ENCODE data around the gene EEF1AKMT1.
"Not testable (repeated sequence)": the region's sequence is repeated elsewhere in the genome, so short reads cannot be mapped to it uniquely, and the experiment has no call there.

EEF1AKMT1 gene

DNA sequence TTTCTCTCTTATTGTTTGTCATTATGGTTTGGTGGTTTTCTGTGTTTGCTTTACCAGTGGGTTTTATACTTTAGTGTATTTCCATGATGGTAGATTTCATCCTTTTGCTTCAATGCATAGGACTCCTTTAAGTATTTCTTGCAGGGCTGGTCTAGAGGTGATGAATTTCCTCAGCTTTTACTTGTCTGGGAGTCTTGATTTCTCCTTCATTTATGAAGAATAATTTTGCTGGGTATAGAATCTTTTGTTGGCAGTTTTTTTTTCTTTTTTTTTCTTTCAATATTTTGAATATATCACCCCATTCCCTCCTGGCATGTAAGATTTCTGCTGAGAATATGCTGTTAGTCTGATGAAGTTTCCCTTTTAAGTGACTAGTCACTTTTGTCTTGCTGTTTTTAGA is 19.8 kb downstream of the EEF1AKMT1 start:
- no peaks in the 10 kb centered on the region for H3K4me1 ChIP-seq (ENCODE audit: control insufficient read depth, insufficient read depth, low read length)
- no peak overlapping the region for H3K27ac ChIP-seq (ENCODE audit: insufficient read depth, low read depth, low read length, poor library complexity, severe bottlenecking)
- peaks cover 6% of the 10 kb centered on the region for H3K9me3 ChIP-seq (ENCODE audit: control insufficient read depth, low read length)
- H3K36me3 ChIP-seq (ENCODE audit: control insufficient read depth, insufficient read depth, low read length), result peaks cover 4% of the 10 kb centered on the region
- H3K4me3 ChIP-seq (ENCODE audit: insufficient read depth, low read depth, low read length), result no peak overlapping the region
- H3K27me3 ChIP-seq (ENCODE audit: control insufficient read depth, insufficient read depth, low read length, poor library complexity, severe bottlenecking), result no peaks in the 10 kb centered on the region

DNA sequence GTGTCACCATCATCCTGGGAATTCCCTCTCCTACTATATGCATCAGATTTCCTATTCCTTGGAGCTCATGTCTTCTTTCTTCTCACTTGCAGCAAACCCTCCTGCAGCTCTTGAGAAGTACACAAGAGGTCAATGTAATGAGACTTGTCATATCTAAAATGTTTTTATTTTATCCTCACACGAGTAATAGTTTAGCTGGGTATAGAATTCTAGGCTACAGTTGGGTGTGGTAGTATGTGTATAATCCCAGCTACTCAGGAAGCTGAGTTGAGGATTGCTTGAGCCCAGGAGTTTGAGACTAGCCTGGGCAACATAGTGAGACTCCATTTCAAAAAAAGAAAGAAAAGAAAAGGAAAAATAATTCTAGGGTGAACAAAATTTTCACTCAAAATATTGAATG is 24.4 kb downstream of the EEF1AKMT1 start:
- no peak overlapping the region for H3K4me3 ChIP-seq (ENCODE audit: insufficient read depth, low read depth, low read length)
- 89 to 100% methylated on average over 1 of the region's 1 CpG for WGBS, 2 experiments
- peaks cover 4% of the 10 kb centered on the region for H3K9me3 ChIP-seq (ENCODE audit: control insufficient read depth, low read length)
- no peaks in the 10 kb centered on the region for H3K27me3 ChIP-seq (ENCODE audit: control insufficient read depth, insufficient read depth, low read length, poor library complexity, severe bottlenecking)
- peaks cover 4% of the 10 kb centered on the region for H3K36me3 ChIP-seq (ENCODE audit: control insufficient read depth, insufficient read depth, low read length)
- H3K4me1 ChIP-seq (ENCODE audit: control insufficient read depth, insufficient read depth, low read length), result no peaks in the 10 kb centered on the region
- no peak overlapping the region for H3K27ac ChIP-seq (ENCODE audit: insufficient read depth, low read depth, low read length, poor library complexity, severe bottlenecking)

- H3K4me1 ChIP-seq (ENCODE audit: control insufficient read depth, insufficient read depth, low read length); H3K4me3 ChIP-seq (ENCODE audit: insufficient read depth, low read depth, low read length); H3K9me3 ChIP-seq (ENCODE audit: control insufficient read depth, low read length); H3K27me3 ChIP-seq (ENCODE audit: control insufficient read depth, insufficient read depth, low read length, poor library complexity, severe bottlenecking); H3K36me3 ChIP-seq (ENCODE audit: control insufficient read depth, insufficient read depth, low read length); H3K27ac ChIP-seq (ENCODE audit: insufficient read depth, low read depth, low read length, poor library complexity, severe bottlenecking): not testable (repeated sequence)
- WGBS, 2 experiments, result 83 to 96% methylated on average over 4 of the region's 4 CpGs
Measured at GRCh38 chr13:20743830-20744404, 29.8 kb downstream of the EEF1AKMT1 start.

DNA sequence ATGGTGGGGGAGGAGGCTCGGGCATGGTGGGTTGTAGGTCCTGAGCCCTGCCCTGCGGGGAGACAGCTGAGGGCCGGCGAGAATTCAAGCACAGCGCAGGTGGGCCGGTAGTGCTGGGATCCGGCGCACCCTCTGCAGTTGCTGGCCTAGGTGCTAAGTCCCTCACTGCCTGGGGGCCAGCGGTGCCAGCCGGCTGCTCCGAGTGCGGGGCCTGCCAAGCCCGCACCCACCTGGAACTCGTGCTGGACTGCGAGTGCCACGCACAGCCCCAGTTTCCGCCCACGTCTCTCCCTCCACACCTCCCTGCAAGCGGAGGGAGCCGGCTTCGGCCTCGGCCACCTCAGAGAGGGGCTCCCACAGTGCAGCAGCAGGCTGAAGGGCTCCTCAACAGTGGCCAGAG is 33.7 kb downstream of the EEF1AKMT1 start:
- H3K36me3 ChIP-seq (ENCODE audit: control insufficient read depth, insufficient read depth, low read length), result no peaks in the 10 kb centered on the region
- no peak overlapping the region for H3K27ac ChIP-seq (ENCODE audit: insufficient read depth, low read depth, low read length, poor library complexity, severe bottlenecking)
- no peaks in the 10 kb centered on the region for H3K4me1 ChIP-seq (ENCODE audit: control insufficient read depth, insufficient read depth, low read length)
- no peak overlapping the region for H3K4me3 ChIP-seq (ENCODE audit: insufficient read depth, low read depth, low read length)
- WGBS, 2 experiments, result 96% methylated on average over 22 of the region's 22 CpGs
- no peaks in the 10 kb centered on the region for H3K9me3 ChIP-seq (ENCODE audit: control insufficient read depth, low read length)
- no peaks in the 10 kb centered on the region for H3K27me3 ChIP-seq (ENCODE audit: control insufficient read depth, insufficient read depth, low read length, poor library complexity, severe bottlenecking)

GRCh38 chr13:20738616-20739015 is 35.1 kb downstream of the EEF1AKMT1 start:
- WGBS, 2 experiments, result 95 to 97% methylated on average over 6 of the region's 6 CpGs
- H3K4me3 ChIP-seq (ENCODE audit: insufficient read depth, low read depth, low read length), result no peak overlapping the region
- no peaks in the 10 kb centered on the region for H3K4me1 ChIP-seq (ENCODE audit: control insufficient read depth, insufficient read depth, low read length)
- H3K9me3 ChIP-seq (ENCODE audit: control insufficient read depth, low read length), result no peaks in the 10 kb centered on the region
- H3K36me3 ChIP-seq (ENCODE audit: control insufficient read depth, insufficient read depth, low read length), result no peaks in the 10 kb centered on the region
- no peaks in the 10 kb centered on the region for H3K27me3 ChIP-seq (ENCODE audit: control insufficient read depth, insufficient read depth, low read length, poor library complexity, severe bottlenecking)
- H3K27ac ChIP-seq (ENCODE audit: insufficient read depth, low read depth, low read length, poor library complexity, severe bottlenecking), result no peak overlapping the region

DNA sequence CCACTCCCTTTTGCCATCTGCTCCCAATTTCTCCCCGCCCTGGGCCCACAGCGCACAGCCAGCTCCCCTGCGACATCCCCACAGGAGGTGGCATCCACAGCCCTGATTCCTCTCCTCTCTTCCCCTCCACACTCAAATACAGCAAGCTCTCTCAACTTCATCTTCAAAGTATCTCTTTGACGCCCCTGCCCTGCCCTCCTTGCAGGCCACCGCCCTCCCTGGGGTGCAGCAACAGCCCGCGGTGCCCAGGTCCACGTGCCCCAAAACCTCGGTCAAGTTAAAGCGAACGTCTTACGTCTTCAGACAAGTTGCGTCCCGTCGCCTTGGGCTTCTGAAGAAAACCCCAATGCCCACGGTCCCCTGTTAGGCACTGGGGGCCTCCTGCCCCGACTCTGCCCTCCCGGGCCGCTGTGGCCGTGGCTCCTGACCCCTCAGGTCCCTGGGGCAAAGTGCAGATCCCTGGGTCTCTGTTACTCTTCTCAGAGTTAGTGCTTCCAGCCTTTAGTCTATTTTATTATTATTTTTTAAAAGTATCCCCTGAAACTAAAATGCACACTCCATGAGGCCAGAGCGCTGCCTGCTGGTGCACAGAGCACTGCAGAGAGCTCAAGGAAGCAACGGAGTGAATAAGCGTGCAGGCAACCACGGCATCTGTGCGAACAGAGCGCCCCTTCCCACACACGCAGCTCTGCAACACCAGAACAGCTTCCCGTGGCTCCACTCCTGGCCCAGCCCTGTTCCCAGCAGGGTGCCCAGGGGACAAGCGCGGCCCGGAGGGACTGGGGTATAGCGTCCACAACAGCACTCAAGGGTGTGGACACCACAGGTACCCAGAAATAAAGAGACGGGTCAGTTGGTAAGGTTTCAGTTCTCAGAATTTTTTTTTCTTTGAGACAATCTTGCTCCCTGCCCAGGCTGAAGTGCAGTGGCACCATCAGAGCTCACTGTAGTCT is 43.9 kb downstream of the EEF1AKMT1 start:
- H3K4me3 ChIP-seq (ENCODE audit: insufficient read depth, low read depth, low read length), result no peak overlapping the region
- WGBS, 2 experiments, result 92% methylated on average over 33 of the region's 33 CpGs
- no peak overlapping the region for H3K27ac ChIP-seq (ENCODE audit: insufficient read depth, low read depth, low read length, poor library complexity, severe bottlenecking)

GRCh38 chr13:20728579-20729311 is 45.0 kb downstream of the EEF1AKMT1 start:
- WGBS, 2 experiments, result 93 to 96% methylated on average over 14 of the region's 14 CpGs
- Histone ChIP-seq H3K9me3 (ENCODE audit: control insufficient read depth, low read length) (no peaks in the 10 kb centered on the region), H3K27ac (ENCODE audit: insufficient read depth, low read depth, low read length, poor library complexity, severe bottlenecking) (no peak overlapping the region), H3K27me3 (ENCODE audit: control insufficient read depth, insufficient read depth, low read length, poor library complexity, severe bottlenecking) (no peaks in the 10 kb centered on the region), H3K36me3 (ENCODE audit: control insufficient read depth, insufficient read depth, low read length) (peaks cover 2% of the 10 kb centered on the region), H3K4me1 (ENCODE audit: control insufficient read depth, insufficient read depth, low read length) (no peaks in the 10 kb centered on the region), H3K4me3 (ENCODE audit: insufficient read depth, low read depth, low read length) (no peak overlapping the region)

More for the DNA sequence above, 43.9 kb downstream of the EEF1AKMT1 start:
- no peaks in the 10 kb centered on the region for H3K27me3 ChIP-seq (ENCODE audit: control insufficient read depth, insufficient read depth, low read length, poor library complexity, severe bottlenecking)
- peaks cover 2% of the 10 kb centered on the region for H3K36me3 ChIP-seq (ENCODE audit: control insufficient read depth, insufficient read depth, low read length)
- no peaks in the 10 kb centered on the region for H3K4me1 ChIP-seq (ENCODE audit: control insufficient read depth, insufficient read depth, low read length)
- no peaks in the 10 kb centered on the region for H3K9me3 ChIP-seq (ENCODE audit: control insufficient read depth, low read length)

- no peak overlapping the region for H3K27ac ChIP-seq (ENCODE audit: insufficient read depth, low read depth, low read length, poor library complexity, severe bottlenecking)
- no peaks in the 10 kb centered on the region for H3K9me3 ChIP-seq (ENCODE audit: control insufficient read depth, low read length)
- peaks cover under 1% of the 10 kb centered on the region for H3K27me3 ChIP-seq (ENCODE audit: control insufficient read depth, insufficient read depth, low read length, poor library complexity, severe bottlenecking)
- H3K36me3 ChIP-seq (ENCODE audit: control insufficient read depth, insufficient read depth, low read length), result peaks cover 2% of the 10 kb centered on the region
- H3K4me3 ChIP-seq (ENCODE audit: insufficient read depth, low read depth, low read length), result no peak overlapping the region
- no peaks in the 10 kb centered on the region for H3K4me1 ChIP-seq (ENCODE audit: control insufficient read depth, insufficient read depth, low read length)
- WGBS, 2 experiments, result 93 to 94% methylated on average over 6 of the region's 6 CpGs
Measured at GRCh38 chr13:20727856-20728255, 45.9 kb downstream of the EEF1AKMT1 start.

DNA sequence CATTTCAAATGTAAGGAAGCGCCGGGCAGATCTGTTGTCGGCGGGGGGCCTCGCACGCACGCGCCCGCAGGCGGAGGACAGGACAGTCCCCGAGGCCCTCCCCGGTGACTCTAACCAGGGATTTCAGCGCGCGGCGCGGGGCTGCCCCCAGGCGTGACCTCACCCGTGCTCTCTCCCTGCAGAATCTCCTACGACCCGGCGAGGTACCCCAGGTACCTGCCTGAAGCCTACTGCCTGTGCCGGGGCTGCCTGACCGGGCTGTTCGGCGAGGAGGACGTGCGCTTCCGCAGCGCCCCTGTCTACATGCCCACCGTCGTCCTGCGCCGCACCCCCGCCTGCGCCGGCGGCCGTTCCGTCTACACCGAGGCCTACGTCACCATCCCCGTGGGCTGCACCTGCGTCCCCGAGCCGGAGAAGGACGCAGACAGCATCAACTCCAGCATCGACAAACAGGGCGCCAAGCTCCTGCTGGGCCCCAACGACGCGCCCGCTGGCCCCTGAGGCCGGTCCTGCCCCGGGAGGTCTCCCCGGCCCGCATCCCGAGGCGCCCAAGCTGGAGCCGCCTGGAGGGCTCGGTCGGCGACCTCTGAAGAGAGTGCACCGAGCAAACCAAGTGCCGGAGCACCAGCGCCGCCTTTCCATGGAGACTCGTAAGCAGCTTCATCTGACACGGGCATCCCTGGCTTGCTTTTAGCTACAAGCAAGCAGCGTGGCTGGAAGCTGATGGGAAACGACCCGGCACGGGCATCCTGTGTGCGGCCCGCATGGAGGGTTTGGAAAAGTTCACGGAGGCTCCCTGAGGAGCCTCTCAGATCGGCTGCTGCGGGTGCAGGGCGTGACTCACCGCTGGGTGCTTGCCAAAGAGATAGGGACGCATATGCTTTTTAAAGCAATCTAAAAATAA is 52.1 kb downstream of the EEF1AKMT1 start:
- Histone ChIP-seq H3K27me3 (ENCODE audit: control insufficient read depth, insufficient read depth, low read length, poor library complexity, severe bottlenecking) (peaks cover 32% of the 10 kb centered on the region), H3K9me3 (ENCODE audit: control insufficient read depth, low read length) (no peaks in the 10 kb centered on the region), H3K4me3 (ENCODE audit: insufficient read depth, low read depth, low read length) (peak overlapping the region; percentile 27), H3K4me1 (ENCODE audit: control insufficient read depth, insufficient read depth, low read length) (peaks cover 10% of the 10 kb centered on the region), H3K27ac (ENCODE audit: insufficient read depth, low read depth, low read length, poor library complexity, severe bottlenecking) (no peak overlapping the region), H3K36me3 (ENCODE audit: control insufficient read depth, insufficient read depth, low read length) (no peaks in the 10 kb centered on the region)
- WGBS, 2 experiments, result 7 to 8% methylated on average over 78 to 80 of the region's 81 CpGs

Measured in ectodermal cell (in vitro differentiated cells).